ENCODE results near the gene PARP4. TPM values are rescaled to one million over a fixed set of nuclear protein-coding genes. Genes with fewer than 3 reads are reported as not detected.
"Not testable (repeated sequence)": the region's sequence is repeated elsewhere in the genome, so short reads cannot be mapped to it uniquely, and the experiment has no call there.

The PARP4 gene
- total and polyA plus RNA-seq, 2 of the 13 experiments (the other 11 are each of a cell fraction or from before 2014, with no cell fraction given): 40.5 to 42.6 TPM

DNA sequence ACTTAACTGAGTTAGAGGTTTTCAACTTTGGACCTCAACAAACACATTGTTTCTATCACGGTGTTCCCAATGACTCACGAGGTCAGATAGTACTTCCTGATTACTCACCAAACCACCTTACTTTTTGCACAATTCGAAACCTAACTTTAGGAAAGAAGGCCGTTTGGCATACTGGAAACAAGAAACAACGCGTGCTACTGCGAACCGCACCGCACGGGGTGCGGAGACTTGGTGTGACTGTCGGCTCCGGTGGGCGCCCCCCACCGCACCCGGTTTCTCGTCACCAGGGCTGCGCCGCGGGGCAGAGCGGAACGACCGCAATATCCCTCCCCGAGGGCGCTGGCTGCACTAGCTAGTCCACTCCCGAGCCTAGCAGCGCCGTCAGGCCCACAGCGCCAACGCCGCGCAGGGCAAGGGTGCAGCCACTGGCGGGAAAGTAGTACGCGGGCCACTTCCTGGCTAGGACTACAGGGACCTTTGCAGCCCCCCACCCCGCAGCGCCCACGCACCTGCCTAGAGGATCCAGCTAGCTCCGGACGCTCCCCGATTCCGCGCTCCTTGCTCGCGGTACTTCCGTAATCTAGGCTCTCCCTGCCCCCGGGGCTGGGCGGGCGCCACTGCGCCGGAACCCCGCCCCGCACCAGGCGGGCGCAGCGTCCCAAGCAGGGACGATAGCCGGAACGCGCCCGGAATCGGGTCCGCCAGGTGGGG lies at the start of gene PARP4 (continued):
- TF ChIP-seq, protein P1, sequence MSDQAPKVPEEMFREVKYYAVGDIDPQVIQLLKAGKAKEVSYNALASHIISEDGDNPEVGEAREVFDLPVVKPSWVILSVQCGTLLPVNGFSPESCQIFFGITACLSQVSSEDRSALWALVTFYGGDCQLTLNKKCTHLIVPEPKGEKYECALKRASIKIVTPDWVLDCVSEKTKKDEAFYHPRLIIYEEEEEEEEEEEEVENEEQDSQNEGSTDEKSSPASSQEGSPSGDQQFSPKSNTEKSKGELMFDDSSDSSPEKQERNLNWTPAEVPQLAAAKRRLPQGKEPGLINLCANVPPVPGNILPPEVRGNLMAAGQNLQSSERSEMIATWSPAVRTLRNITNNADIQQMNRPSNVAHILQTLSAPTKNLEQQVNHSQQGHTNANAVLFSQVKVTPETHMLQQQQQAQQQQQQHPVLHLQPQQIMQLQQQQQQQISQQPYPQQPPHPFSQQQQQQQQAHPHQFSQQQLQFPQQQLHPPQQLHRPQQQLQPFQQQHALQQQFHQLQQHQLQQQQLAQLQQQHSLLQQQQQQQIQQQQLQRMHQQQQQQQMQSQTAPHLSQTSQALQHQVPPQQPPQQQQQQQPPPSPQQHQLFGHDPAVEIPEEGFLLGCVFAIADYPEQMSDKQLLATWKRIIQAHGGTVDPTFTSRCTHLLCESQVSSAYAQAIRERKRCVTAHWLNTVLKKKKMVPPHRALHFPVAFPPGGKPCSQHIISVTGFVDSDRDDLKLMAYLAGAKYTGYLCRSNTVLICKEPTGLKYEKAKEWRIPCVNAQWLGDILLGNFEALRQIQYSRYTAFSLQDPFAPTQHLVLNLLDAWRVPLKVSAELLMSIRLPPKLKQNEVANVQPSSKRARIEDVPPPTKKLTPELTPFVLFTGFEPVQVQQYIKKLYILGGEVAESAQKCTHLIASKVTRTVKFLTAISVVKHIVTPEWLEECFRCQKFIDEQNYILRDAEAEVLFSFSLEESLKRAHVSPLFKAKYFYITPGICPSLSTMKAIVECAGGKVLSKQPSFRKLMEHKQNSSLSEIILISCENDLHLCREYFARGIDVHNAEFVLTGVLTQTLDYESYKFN (CRISPR knock-in tag; conservative IDR thresholded peaks at IDR 0.05): peak; percentile 69; the same call in 1 of the 2 replicates
- TF ChIP-seq ZNF614 (CRISPR knock-in tag; IDR thresholded peaks at IDR 0.05; ENCODE audit: borderline replicate concordance) (peak; percentile 66), JARID2 (CRISPR knock-in tag; IDR thresholded peaks at IDR 0.05; ENCODE audit: insufficient replicate concordance) (peak; percentile 85), REPIN1 (CRISPR knock-in tag; IDR thresholded peaks at IDR 0.05; ENCODE audit: borderline replicate concordance, low read depth) (no peak; the same call in 1 of the 2 replicates), ZNF619 (CRISPR knock-in tag; IDR thresholded peaks at IDR 0.05) (peak; percentile 82; the same call in 1 of the 2 replicates)

DNA sequence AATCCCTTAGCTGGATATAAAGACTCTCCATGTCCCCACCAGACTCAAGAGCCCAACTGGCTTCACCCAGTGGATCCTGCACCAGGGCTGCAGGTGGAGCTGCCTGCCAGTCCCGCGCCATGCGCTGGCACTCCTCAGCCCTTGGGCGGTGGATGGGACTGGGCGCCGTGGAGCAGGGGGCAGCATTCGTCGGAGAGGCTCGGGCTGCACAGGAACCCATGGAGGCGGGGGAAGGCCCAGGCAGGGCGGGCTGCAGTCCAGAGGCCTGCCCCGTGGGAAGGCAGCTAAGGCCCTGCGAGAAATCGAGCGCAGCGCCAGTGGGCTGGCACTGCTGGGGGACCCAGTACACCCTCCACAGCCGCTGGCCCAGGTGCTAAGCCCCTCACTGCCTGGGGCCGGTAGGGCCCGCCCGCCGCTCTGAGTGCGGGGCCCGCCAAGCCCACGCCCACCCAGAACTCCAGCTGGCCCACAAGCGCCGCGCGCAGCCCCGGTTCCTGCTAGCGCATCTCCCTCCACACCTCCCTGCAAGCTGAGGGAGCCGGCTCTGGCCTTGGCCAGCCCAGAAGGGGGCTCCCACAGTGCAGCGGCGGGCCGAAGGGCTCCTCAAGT lies 48.1 kb upstream of the PARP4 start:
- ATAC-seq, POLR2A ChIA-PET: not testable (repeated sequence)

DNA sequence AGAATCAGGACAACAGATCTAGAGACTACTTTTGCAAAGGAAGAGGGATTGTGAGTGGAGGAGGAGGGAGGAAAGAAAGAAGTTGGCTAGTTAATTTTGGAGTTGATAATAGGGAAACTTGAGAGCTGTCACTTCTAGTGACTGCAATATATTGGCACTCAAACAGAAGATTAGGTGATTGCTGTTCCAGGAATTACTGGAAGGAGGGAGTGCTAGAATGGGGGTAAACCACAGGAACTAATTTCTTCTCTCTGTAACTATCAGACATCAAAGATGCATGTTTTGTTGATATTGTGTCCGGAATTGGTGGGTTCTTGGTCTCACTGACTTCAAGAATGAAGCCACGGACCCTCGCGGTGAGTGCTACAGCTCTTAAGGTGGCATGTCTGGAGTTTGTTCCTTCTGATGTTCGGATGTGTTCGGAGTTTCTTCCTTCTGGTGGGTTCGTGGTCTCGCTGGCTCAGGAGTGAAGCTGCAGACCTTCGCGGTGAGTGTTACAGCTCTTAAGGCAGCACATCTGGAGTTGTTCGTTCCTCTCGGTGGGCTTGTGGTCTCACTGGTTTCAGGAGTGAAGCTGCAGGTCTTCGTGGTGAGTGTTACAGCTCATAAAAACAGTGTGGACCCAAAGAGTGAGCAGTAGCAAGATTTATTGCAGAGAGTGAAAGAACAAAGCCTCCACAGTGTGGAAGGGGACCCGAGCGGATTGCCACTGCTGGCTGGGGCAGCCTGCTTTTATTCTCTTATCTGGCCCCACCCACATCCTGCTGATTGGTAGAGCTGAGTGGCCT lies 47.0 kb upstream of the PARP4 start:
- H4K20me1 ChIP-seq (ENCODE audit: insufficient read depth, low read length); in situ Hi-C loops (cut with HindIII; ENCODE audit: extremely low pct_ligation_motif_present, low pct_unique_long_range_greater_than_20kb); H3K4me1 ChIP-seq (ENCODE audit: insufficient read depth, low read length); H2AFZ ChIP-seq (ENCODE audit: low read length); H3K4me3 ChIP-seq (replicated peaks in 1 of 3; ENCODE audit: insufficient read depth in 1 of 3, low read depth in 2 of 3, low read length in 3 of 3); BruUV-seq (replicated peaks); H3K9ac ChIP-seq (ENCODE audit: insufficient read depth, low read depth, low read length); H3K9me3 ChIP-seq (ENCODE audit: low read length); H3K4me2 ChIP-seq (ENCODE audit: low read depth, low read length); H3K36me3 ChIP-seq (replicated peaks in 1 of 2; ENCODE audit: control insufficient read depth in 1 of 2, insufficient read depth in 2 of 2, low read length in 2 of 2); CTCF ChIA-PET (ENCODE audit: low intra/inter-chr PET ratio, low total read pairs); FAIRE-seq; POLR2A ChIA-PET; H3K79me2 ChIP-seq (ENCODE audit: insufficient read depth, low read length); H3K27me3 ChIP-seq (ENCODE audit: control insufficient read depth in 1 of 2, insufficient read depth in 2 of 2, low read length in 2 of 2); DNase-seq (ENCODE audit: low spot score); H3K27ac ChIP-seq (ENCODE audit: extremely low read length, insufficient read depth, low read length); ATAC-seq: not testable (repeated sequence)
- 78% methylated on average over 9 of the region's 15 CpGs for WGBS (ENCODE audit: low lambda C conversion rate)
- intact Hi-C loops (cut with micrococcal nuclease; ENCODE audit: unreplicated experiment): loop anchor here (5.0 kb wide), 1 partner anchor 247 kb away; no protein-coding TSS in a partner anchor

More for the DNA sequence above, 48.1 kb upstream of the PARP4 start:
- H3K9me3 ChIP-seq (ENCODE audit: low read length); BruUV-seq (replicated peaks); FAIRE-seq; H4K20me1 ChIP-seq (ENCODE audit: insufficient read depth, low read length); intact Hi-C loops (cut with micrococcal nuclease; ENCODE audit: unreplicated experiment); H3K9ac ChIP-seq (ENCODE audit: insufficient read depth, low read depth, low read length); H3K79me2 ChIP-seq (ENCODE audit: insufficient read depth, low read length); CTCF ChIA-PET (ENCODE audit: low intra/inter-chr PET ratio, low total read pairs); H3K27ac ChIP-seq (ENCODE audit: extremely low read length, insufficient read depth, low read length); H2AFZ ChIP-seq (ENCODE audit: low read length); H3K36me3 ChIP-seq (replicated peaks in 1 of 2; ENCODE audit: control insufficient read depth in 1 of 2, insufficient read depth in 2 of 2, low read length in 2 of 2); H3K4me2 ChIP-seq (ENCODE audit: low read depth, low read length); in situ Hi-C loops (cut with HindIII; ENCODE audit: extremely low pct_ligation_motif_present, low pct_unique_long_range_greater_than_20kb); H3K4me1 ChIP-seq (ENCODE audit: insufficient read depth, low read length); DNase-seq (ENCODE audit: low spot score); H3K27me3 ChIP-seq (ENCODE audit: control insufficient read depth in 1 of 2, insufficient read depth in 2 of 2, low read length in 2 of 2); H3K4me3 ChIP-seq (replicated peaks in 1 of 3; ENCODE audit: insufficient read depth in 1 of 3, low read depth in 2 of 3, low read length in 3 of 3): not testable (repeated sequence)
- 87% methylated on average over 6 of the region's 34 CpGs for WGBS (ENCODE audit: low lambda C conversion rate)
